T-helper 1 cell treated with Interleukin-12 subunit alpha and Interleukin-12 subunit beta and Interleukin-4 antibody, amounts not matched to agents 30 ng/mL and 1 ng/mL, for 36 hours (primary cell): ENCODE measurements around the gene TMEM116. TPM values are rescaled to one million over a fixed set of nuclear protein-coding genes. Genes with fewer than 3 reads are reported as not detected.
"Not testable (repeated sequence)": the region's sequence is repeated elsewhere in the genome, so short reads cannot be mapped to it uniquely, and the experiment has no call there.

Source experiments
- intact Hi-C: fragments of 100-400 bp; cut with micrococcal nuclease; formaldehyde crosslinking; loops from one replicate; pipeline ENCODE4 v1.15.1; 2024
- total RNA-seq: library from RNA; stranded (reverse); gene quantifications from 2 replicates; pipeline ENCODE4 v1.2.3, GENCODE V29; 2022

Gene TMEM116
- total RNA-seq, 1 donor from 2014 or later, result 12.0 TPM

GRCh38 chr12:111980598-111980997, 32.4 kb downstream of the TMEM116 start:
- intact Hi-C loops, result no loop called here

DNA sequence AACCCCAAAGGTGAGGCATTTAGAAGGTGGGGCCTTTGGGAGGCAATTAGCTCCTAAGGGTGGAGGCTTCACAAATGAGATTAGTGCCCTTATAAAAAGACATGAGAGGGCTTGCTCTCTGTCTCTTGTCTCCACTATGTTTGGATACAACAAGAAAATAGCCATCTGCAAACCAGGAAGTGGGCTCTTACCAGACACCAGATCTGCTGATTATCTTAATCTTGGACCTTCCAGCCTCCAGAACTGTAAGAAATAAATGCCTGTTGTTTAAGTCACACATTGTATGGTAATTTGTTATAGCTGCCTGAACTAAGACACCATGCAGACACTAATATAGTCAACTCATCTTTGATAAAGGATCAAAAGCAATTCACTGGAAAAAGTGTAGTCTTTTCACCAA, 34.4 kb downstream of the TMEM116 start:
- intact Hi-C loops, result no loop called here

DNA sequence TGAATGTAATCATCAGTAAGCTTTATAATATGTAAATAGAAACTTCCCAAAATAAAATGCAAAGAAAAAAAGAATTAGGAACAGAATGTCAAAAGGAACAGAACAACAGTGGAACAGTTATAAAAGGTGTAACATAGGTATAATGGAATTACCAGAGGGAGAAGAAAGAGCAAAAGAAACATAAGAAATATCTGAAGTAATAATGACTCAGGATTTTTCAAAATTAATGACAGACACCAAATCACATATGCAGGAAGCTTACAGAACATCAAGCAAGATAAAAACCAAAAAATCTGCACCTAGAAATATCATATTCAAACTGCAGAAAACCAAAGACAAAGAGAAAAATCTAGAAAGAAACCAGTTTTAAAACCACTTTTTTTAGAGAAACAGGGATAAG, 36.1 kb downstream of the TMEM116 start:
- intact Hi-C loops, result no loop called here

DNA sequence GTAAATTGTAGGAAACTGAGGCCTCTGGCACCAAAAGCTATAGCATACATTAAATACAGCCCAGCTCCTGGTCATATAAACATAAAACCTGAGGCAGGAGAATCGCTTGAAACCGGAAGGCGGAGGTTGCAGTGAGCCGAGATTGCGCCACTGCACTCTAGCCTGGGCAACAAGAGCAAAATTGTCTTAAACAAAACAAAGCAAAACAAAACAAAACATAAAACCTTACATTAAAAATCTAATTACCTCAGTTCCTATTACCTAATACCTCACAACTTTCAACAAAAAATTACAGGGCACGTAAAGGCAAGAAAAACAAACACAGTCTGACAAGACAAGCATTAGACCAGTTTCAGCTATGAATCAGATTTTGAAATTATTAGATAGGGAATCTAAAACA, 36.7 kb downstream of the TMEM116 start:
- intact Hi-C loops, result no loop called here

DNA sequence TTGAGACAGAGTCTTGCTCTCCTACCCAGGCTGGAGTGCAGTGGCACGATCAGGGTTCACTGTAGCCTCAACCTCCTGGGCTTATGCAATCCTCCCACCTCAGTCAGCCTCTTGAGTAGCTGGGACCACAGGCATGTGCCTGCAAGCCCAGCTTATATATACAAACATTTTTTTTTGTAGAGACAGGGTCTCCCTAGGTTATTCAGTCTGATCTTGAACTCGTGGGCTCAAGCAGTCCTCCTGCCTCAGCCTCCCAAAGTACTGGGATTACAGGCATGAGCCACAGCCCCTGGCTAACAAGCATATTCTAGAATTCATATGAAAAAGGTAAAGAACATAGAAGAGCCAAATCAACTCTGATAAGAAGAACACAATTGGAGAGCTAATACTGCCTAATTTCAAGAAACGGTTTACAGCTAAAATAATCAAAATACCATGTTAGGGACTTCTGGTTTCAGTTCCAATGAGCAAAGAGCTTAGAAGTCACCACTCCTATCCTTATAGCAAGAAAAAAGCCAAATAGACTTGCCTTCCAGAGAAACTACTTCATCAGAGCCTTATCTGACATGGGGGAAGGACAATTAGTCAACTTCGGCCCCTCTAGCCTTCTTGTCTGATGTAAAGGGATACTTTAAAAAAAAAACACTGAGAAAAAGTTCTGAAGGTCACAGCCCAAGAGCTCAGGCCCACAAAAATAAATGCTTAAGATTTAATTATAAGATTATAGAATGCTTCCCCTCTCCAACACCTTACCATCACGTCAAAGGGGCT, 37.6 kb downstream of the TMEM116 start:
- intact Hi-C loops, result no loop called here

GRCh38 chr12:111971800-111972199, 41.2 kb downstream of the TMEM116 start:
- intact Hi-C loops, result no loop called here

DNA sequence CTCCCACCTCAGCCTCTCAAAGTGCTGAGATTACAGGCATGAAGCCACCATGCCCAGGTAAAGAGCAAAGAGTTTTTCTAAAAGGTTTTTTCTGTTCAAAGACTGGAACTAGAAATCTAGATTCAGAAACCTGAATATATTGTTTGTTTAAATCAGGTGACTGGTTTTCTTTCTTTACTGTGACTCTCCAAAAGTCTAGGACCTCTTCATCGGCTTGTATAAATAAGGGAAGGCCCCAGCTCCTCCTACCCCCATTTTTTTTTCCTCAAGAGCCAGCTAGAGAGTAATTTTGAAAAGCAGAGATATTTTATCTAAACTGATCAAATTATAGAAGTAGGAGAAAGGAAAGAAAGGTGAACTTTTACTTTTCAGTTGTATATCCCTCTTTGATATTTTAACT, 48.0 kb downstream of the TMEM116 start:
- intact Hi-C loops, result no loop called here

GRCh38 chr12:111959518-111959917, 53.4 kb downstream of the TMEM116 start:
- intact Hi-C loops, result not testable (repeated sequence)

- intact Hi-C loops, result not testable (repeated sequence)
Observed at GRCh38 chr12:111957224-111957623, 55.7 kb downstream of the TMEM116 start.

- intact Hi-C loops, result loop anchor here (5.0 kb wide), 1 partner anchor 113 kb away; the partner anchor contains the start of gene MAPKAPK5
Observed at GRCh38 chr12:111954969-111955368, 58.0 kb downstream of the TMEM116 start.

DNA sequence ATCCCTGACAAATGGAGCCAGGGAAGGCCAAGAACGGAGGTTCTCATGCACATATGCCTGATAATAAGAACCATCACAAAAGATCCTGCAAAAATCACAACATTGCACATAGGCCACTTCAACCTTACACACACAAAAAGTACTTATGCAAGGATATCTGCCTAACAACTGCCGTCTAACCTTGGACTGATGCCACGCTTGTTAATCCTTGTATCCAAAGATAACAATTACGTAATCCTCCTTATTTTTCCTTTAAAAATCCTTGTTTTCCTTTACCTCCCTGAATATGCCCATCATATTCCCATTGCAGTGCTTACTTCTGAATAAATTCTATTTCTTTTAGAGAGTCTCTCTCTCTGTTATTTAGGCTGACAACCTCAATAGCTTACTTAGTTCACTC, 59.5 kb downstream of the TMEM116 start:
- intact Hi-C loops, result loop anchor here (5.0 kb wide), 1 partner anchor 111 kb away; the partner anchor contains the start of gene MAPKAPK5

- intact Hi-C loops, result loop anchor here (5.0 kb wide), 1 partner anchor 110 kb away; the partner anchor contains the start of gene MAPKAPK5
Observed at GRCh38 chr12:111952084-111952787, 60.7 kb downstream of the TMEM116 start.

GRCh38 chr12:111950961-111951676, 61.8 kb downstream of the TMEM116 start:
- intact Hi-C loops, result loop anchor here (1.0 to 5.0 kb wide), 3 partner anchors 43 to 109 kb away; partner anchors contain the start of gene MAPKAPK5

- intact Hi-C loops, result loop anchor here (2.0 kb wide), 1 partner anchor 187 kb away; no protein-coding TSS in a partner anchor
Observed at GRCh38 chr12:111943929-111944328, 69.0 kb downstream of the TMEM116 start.

DNA sequence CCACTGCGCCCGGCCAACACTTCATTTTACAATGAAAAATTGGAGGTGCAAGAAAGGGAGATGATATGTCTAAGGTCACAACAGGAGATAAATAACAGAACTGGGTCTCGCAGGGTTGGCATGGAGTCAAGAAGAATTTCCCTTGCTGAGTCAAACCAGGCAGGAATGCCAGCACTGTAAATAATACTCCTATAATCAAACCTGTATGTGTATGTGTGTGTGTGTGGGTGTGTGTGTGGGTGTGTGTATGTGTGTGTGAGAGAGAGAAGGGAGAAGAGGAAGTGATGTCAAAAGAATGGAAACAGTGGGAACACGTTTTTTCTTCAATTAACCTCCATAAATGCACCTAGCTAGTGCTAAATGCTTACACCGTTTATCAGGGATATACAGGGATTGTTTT, 70.4 kb downstream of the TMEM116 start:
- intact Hi-C loops, result no loop called here

- intact Hi-C loops, result no loop called here
Observed at GRCh38 chr12:111937429-111937828, 75.5 kb downstream of the TMEM116 start.

DNA sequence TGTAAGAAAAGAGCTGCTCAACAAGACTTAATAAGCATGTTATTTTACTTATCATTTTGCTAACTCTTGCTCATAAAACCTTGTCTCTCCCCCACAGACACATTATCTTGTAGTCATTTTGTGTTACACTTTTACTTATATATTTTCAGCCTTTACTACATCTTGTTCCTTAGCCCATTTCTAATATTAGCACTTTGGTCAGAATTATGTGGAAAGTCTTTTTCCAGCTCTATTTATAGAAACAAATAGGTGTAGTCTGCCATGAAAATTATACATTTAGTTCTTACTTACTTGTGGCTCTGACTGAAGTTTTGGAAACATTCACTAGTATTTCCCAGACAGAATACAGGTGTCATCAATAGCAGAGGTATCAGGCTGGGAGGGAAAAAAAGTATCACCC, 76.1 kb downstream of the TMEM116 start:
- intact Hi-C loops, result no loop called here

DNA sequence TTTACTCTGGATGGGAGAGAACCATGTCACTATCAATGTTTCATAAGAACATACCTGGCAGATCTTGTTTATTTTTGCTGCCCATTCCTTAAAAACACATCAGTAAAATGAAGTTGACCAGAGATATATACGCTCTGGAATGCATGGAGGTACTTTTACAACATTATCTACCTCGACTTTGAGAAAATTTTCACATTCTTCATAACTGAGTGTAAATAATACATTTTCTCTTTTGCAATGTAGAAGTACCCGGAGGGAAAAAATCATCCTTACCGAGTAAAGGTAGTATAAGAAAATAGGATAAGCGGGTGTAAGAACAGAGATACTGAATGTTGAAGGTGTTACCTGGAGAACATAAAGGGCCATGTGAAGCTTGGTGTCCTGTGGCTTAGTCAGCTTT, 80.7 kb downstream of the TMEM116 start:
- intact Hi-C loops, result no loop called here

DNA sequence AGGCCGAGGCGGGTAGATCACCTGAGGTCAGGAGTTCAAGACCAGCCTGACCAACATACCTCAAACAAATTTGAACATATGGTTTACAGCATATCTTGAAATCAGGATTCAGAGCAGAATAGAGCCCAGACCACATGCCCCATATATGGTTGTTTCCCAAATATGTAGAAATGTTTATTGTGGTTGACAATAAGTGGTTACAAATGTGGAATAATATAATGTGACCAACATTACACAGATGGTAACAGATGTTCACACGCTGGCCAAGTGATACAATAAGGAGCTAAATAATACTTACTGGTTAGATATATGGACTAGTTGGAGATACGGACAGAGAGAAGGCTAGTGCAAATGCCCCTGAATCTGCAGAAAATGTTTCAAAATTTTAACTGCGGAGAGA, 85.6 kb downstream of the TMEM116 start:
- intact Hi-C loops, result no loop called here

GRCh38 chr12:111926631-111927030, 86.3 kb downstream of the TMEM116 start:
- intact Hi-C loops, result no loop called here

DNA sequence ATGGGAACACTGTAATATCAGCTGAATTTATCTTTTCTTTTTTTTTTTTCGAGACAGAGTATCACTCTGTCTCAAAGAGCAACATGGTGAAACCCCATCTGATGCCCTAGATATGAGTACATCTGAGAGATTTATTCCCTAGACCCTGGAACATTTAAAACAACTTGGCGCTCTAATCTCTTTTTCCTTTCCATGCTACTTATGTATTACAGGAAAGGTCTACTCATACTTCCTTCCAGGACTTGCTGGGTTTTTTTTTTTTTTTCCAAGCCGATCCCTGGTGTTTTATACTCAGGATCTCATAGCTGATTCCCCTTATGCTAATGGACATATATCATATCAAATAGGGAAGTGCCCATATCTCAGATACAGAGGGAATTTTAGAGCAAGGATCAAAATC, 87.8 kb downstream of the TMEM116 start:
- intact Hi-C loops, result no loop called here

DNA sequence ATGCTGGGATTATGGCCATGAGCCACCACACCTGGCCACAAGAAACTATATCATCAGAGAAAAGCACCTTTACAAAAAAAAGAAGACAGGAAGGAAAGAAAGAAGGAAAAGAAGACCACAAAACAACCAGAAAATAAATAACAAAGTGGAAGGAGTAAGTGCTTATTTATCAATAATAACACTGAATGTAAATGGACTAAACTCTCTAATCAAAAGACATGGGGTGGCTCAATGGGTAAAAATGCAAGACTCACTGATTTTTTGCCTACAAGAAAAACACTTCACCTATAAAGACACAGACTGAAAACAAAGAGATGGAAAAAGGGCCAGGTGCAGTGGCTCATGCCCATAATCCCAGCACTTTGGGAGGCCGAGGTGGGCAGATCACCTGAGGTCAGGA, 105.2 kb downstream of the TMEM116 start:
- intact Hi-C loops, result no loop called here
